CD4-positive, alpha-beta memory T cell (primary cell): ENCODE measurements around the gene BICDL1. TPM values are rescaled to one million over a fixed set of nuclear protein-coding genes. Genes with fewer than 3 reads are reported as not detected.
A peak's percentile ranks its signal among the peaks of the same experiment; 100 is the strongest.

Source experiments
- CTCF ChIA-PET: fragments of 350-600 bp; sonication (Branson Sonifier 250); formaldehyde crosslinking; loops from one replicate; lab custom pipeline; 2021; ENCODE audit warnings: inconsistent platforms; ENCODE audit not compliant: partially characterized antibody; lab: Charles Lee
- POLR2A ChIA-PET: fragments of 350-600 bp; sonication (Branson Sonifier 250); formaldehyde crosslinking; loops from one replicate; lab custom pipeline; 2021; ENCODE audit not compliant: partially characterized antibody; lab: Charles Lee
- DNase-seq, 5 donors: peaks; one replicate each; pipeline versions ENCODE4 v3.0.0 to v3.0.0-alpha.2; 2020 to 2022; ENCODE audit warnings: mixed read lengths in 1 of 5
- H3K27ac ChIP-seq: one replicate; pipeline ENCODE4 v1.7.0; 2013; ENCODE audit warnings: low read depth, low read length
- H3K27me3 ChIP-seq: 2 replicates; pipeline ENCODE4 v1.7.0; 2013; ENCODE audit warnings: mild to moderate bottlenecking, low read length, moderate library complexity; ENCODE audit not compliant: insufficient read depth
- H3K36me3 ChIP-seq: 2 replicates; pipeline ENCODE4 v1.7.0; 2013; ENCODE audit warnings: mild to moderate bottlenecking, low read length, moderate library complexity; ENCODE audit not compliant: insufficient read depth
- H3K4me1 ChIP-seq: 2 replicates; pipeline ENCODE4 v1.7.0; 2013; ENCODE audit warnings: mild to moderate bottlenecking, low read length, moderate library complexity; ENCODE audit not compliant: insufficient read depth
- H3K4me3 ChIP-seq, 2 donors: one replicate each; pipeline ENCODE4 v1.7.0; 2013; ENCODE audit warnings: low read length in 2 of 2, mild to moderate bottlenecking in 1 of 2
- H3K9me3 ChIP-seq, 2 donors: one replicate each; pipeline ENCODE4 v1.7.0; 2013; ENCODE audit warnings: low read length in 2 of 2, control low read depth in 1 of 2; ENCODE audit not compliant: control insufficient read depth in 1 of 2
- H3K27ac Mint-ChIP-seq, 7 donors: one replicate each; pipeline ENCODE4 v1.8.0; 2020 to 2021; ENCODE audit warnings: mixed read lengths in 7 of 7, mild to moderate bottlenecking in 6 of 7, inconsistent platforms in 3 of 7, moderate library complexity in 3 of 7
- H3K27me3 Mint-ChIP-seq, 2 donors: one replicate each; pipeline ENCODE4 v1.8.0; 2020 to 2021; ENCODE audit warnings: mixed read lengths in 2 of 2
- H3K36me3 Mint-ChIP-seq, 2 donors: one replicate each; pipeline ENCODE4 v1.8.0; 2020 to 2021; ENCODE audit warnings: mixed read lengths in 2 of 2, inconsistent platforms in 1 of 2, mild to moderate bottlenecking in 1 of 2
- H3K4me1 Mint-ChIP-seq, 4 donors: one replicate each; pipeline ENCODE4 v1.8.0; 2020 to 2021; ENCODE audit warnings: mixed read lengths in 4 of 4, mild to moderate bottlenecking in 1 of 4
- H3K4me3 Mint-ChIP-seq, 8 donors: one replicate each; pipeline ENCODE4 v1.8.0; 2020 to 2021; ENCODE audit warnings: mixed read lengths in 8 of 8, mild to moderate bottlenecking in 7 of 8, moderate library complexity in 6 of 8, inconsistent platforms in 3 of 8
- H3K9me3 Mint-ChIP-seq, 8 donors: one replicate each; pipeline ENCODE4 v1.8.0; 2020 to 2021; ENCODE audit warnings: mixed read lengths in 8 of 8, mild to moderate bottlenecking in 5 of 8, inconsistent platforms in 3 of 8, moderate library complexity in 1 of 8
- intact Hi-C: fragments of 100-400 bp; cut with micrococcal nuclease; formaldehyde crosslinking; loops from one replicate; pipeline ENCODE4 v1.15.1; 2023
- polyA plus RNA-seq, 2 donors: library from polyadenylated mRNA; unstranded; fragments of 300-500 nt; fragmentation: Illumina TruSeq; gene quantifications; one replicate each; pipeline ENCODE4 v1.2.3, GENCODE V29; 2021
- total RNA-seq, 2 experiments: library from RNA; stranded (reverse); gene quantifications; one replicate each; pipeline ENCODE4 v1.2.3, GENCODE V29; 2021

Gene BICDL1
- total and polyA plus RNA-seq, 4 experiments from 2014 or later = 2.3 to 153 (median 73.2) TPM

- peaks cover 56 to 82% (median 71%) of the 10 kb centered on the region in 4 donors for H3K4me1 Mint-ChIP-seq
- CTCF ChIA-PET = interaction anchor here (1.0 to 2.5 kb wide), 3 partner anchors 8 to 83 kb away, joined by 4 to 11 read pairs (median 5); no protein-coding TSS in a partner anchor
- Histone ChIP-seq H3K4me1 (peaks cover 82% of the 10 kb centered on the region), H3K4me3 (peak overlapping the region in 1 of 2 donors; percentile 80), H3K27me3 (no peaks in the 10 kb centered on the region), H3K36me3 (peaks cover 5% of the 10 kb centered on the region), H3K9me3 (no peaks in the 10 kb centered on the region), H3K27ac (peak overlapping the region; percentile 12)
- H3K27ac Mint-ChIP-seq = peak overlapping the region; percentile 77 to 99 (median 90)
- H3K4me3 Mint-ChIP-seq = peak overlapping the region; percentile 86 to 98 (median 90)
- H3K27me3 Mint-ChIP-seq = no peaks in the 10 kb centered on the region
- peaks cover 11 to 25% of the 10 kb centered on the region in 2 donors for H3K36me3 Mint-ChIP-seq
- H3K9me3 Mint-ChIP-seq = peaks cover 0 to 3% (median 0%) of the 10 kb centered on the region in 8 donors
- DNase-seq = no peak
- POLR2A ChIA-PET = interaction anchor here (0.7 to 5.1 kb wide), 8 partner anchors 8 to 173 kb away, joined by 3 to 52 read pairs (median 12); partner anchors contain the start of genes BICDL1, PXN, RNU4-1 and RNU4-2
- intact Hi-C loops = loop anchor here (5.0 kb wide), 1 partner anchor 1741 kb away; the partner anchor contains the start of gene SUDS3
Observed at GRCh38 chr12:120118321-120119061, 129.5 kb downstream of the BICDL1 start.

- POLR2A ChIA-PET = interaction anchor here (0.7 to 4.9 kb wide), 8 partner anchors 9 to 173 kb away, joined by 3 to 52 read pairs (median 7); partner anchors contain the start of genes RNU4-1, RNU4-2 and RPLP0
- CTCF ChIA-PET = interaction anchor here (1.0 to 2.6 kb wide), 3 partner anchors 32 to 82 kb away, joined by 4 to 10 read pairs (median 5); no protein-coding TSS in a partner anchor
- Mint-ChIP-seq H3K27ac (peak overlapping the region; percentile 1 to 91 (median 82)), H3K9me3 (peaks cover 0 to 3% (median 0%) of the 10 kb centered on the region in 8 donors), H3K36me3 (peaks cover 8 to 21% of the 10 kb centered on the region in 2 donors), H3K4me1 (peaks cover 60 to 83% (median 74%) of the 10 kb centered on the region in 4 donors), H3K4me3 (peak overlapping the region in 6 of 8 donors; percentile 2 to 97 (median 57)), H3K27me3 (no peaks in the 10 kb centered on the region)
- Histone ChIP-seq H3K27ac (no peak overlapping the region), H3K4me3 (no peak overlapping the region), H3K9me3 (no peaks in the 10 kb centered on the region), H3K4me1 (peaks cover 82% of the 10 kb centered on the region), H3K36me3 (peaks cover 3% of the 10 kb centered on the region), H3K27me3 (no peaks in the 10 kb centered on the region)
- intact Hi-C loops = loop anchor here (5.0 kb wide), 1 partner anchor 1742 kb away; the partner anchor contains the start of gene SUDS3
- peak in 1 of 5 donors; percentile 71 for DNase-seq
Observed at GRCh38 chr12:120119271-120119973, 130.4 kb downstream of the BICDL1 start.

GRCh38 chr12:120121343-120121742 is 132.3 kb downstream of the BICDL1 start:
- Mint-ChIP-seq H3K4me3 (peak overlapping the region in 7 of 8 donors; percentile 18 to 74 (median 47)), H3K36me3 (peaks cover 0 to 5% of the 10 kb centered on the region in 2 donors), H3K27me3 (no peaks in the 10 kb centered on the region), H3K27ac (peak overlapping the region; percentile 47 to 88 (median 85)), H3K9me3 (no peaks in the 10 kb centered on the region), H3K4me1 (peaks cover 46 to 72% (median 60%) of the 10 kb centered on the region in 4 donors)
- POLR2A ChIA-PET = interaction anchor here (1.2 to 4.9 kb wide), 5 partner anchors 11 to 171 kb away, joined by 5 to 27 read pairs (median 9); partner anchors contain the start of genes RNU4-1, RNU4-2 and RPLP0
- Histone ChIP-seq H3K36me3 (no peaks in the 10 kb centered on the region), H3K9me3 (no peaks in the 10 kb centered on the region), H3K4me1 (peaks cover 65% of the 10 kb centered on the region), H3K27me3 (no peaks in the 10 kb centered on the region), H3K4me3 (no peak overlapping the region), H3K27ac (peak overlapping the region; percentile 43)
- intact Hi-C loops = no loop called here
- no peak for DNase-seq
- CTCF ChIA-PET = interaction anchor here (2.6 kb wide), 1 partner anchor 33 kb away, joined by 10 read pairs; no protein-coding TSS in a partner anchor

- Histone ChIP-seq H3K4me3 (peak overlapping the region in 1 of 2 donors; percentile 7), H3K36me3 (no peaks in the 10 kb centered on the region), H3K27me3 (no peaks in the 10 kb centered on the region), H3K9me3 (no peaks in the 10 kb centered on the region), H3K4me1 (peaks cover 65% of the 10 kb centered on the region), H3K27ac (peak overlapping the region; percentile 43)
- Mint-ChIP-seq H3K4me1 (peaks cover 46 to 77% (median 60%) of the 10 kb centered on the region in 4 donors), H3K36me3 (peaks cover 3 to 10% of the 10 kb centered on the region in 2 donors), H3K9me3 (no peaks in the 10 kb centered on the region), H3K4me3 (peak overlapping the region; percentile 36 to 72 (median 42)), H3K27me3 (no peaks in the 10 kb centered on the region), H3K27ac (peak overlapping the region; percentile 47 to 87 (median 85))
- ChIA-PET CTCF (interaction anchor here (1.5 to 2.6 kb wide), 2 partner anchors 34 to 134 kb away, joined by 3 to 10 read pairs; no protein-coding TSS in a partner anchor), POLR2A (interaction anchor here (1.2 to 4.9 kb wide), 5 partner anchors 12 to 170 kb away, joined by 5 to 27 read pairs (median 6); partner anchors contain the start of genes RNU4-1, RNU4-2 and RPLP0)
- intact Hi-C loops = no loop called here
- DNase-seq = peak in 3 of 5 donors; percentile 26 to 56 (median 35)
Observed at GRCh38 chr12:120121766-120122293, 132.8 kb downstream of the BICDL1 start.

- intact Hi-C loops = no loop called here
- peaks cover 28 to 49% (median 35%) of the 10 kb centered on the region in 4 donors for H3K4me1 Mint-ChIP-seq
Observed at GRCh38 chr12:120125029-120125428, 136.0 kb downstream of the BICDL1 start.

More at GRCh38 chr12:120125029-120125428, 136.0 kb downstream of the BICDL1 start:
- Histone ChIP-seq H3K9me3 (no peaks in the 10 kb centered on the region), H3K4me3 (no peak overlapping the region), H3K36me3 (peaks cover 24% of the 10 kb centered on the region), H3K27ac (no peak overlapping the region), H3K27me3 (no peaks in the 10 kb centered on the region), H3K4me1 (peaks cover 38% of the 10 kb centered on the region)
- H3K9me3 Mint-ChIP-seq = no peaks in the 10 kb centered on the region
- CTCF ChIA-PET = interaction anchor here (2.5 kb wide), 1 partner anchor 7 kb away, joined by 11 read pairs; the partner anchor contains the start of gene RAB35
- DNase-seq = no peak
- H3K27me3 Mint-ChIP-seq = no peaks in the 10 kb centered on the region
- H3K27ac Mint-ChIP-seq = peak overlapping the region in 3 of 7 donors; percentile 15 to 50 (median 27)
- peaks cover 20 to 32% of the 10 kb centered on the region in 2 donors for H3K36me3 Mint-ChIP-seq
- POLR2A ChIA-PET = interaction anchor here (0.8 to 3.0 kb wide), 3 partner anchors 8 to 134 kb away, joined by 3 to 15 read pairs (median 5); partner anchors contain the start of gene RAB35
- H3K4me3 Mint-ChIP-seq = peak overlapping the region in 1 of 8 donors; percentile 3
